HL-60/S4 (cell line): ENCODE data around the gene FRMD4A.
"Not testable (repeated sequence)": the region's sequence is repeated elsewhere in the genome, so short reads cannot be mapped to it uniquely, and the experiment has no call there.

Experiments
- in situ Hi-C: fragments of 300-500 bp; cut with MboI; formaldehyde crosslinking; loops from 2 replicates; pipeline ENCODE4 v1.14.3; 2022; ENCODE audit warnings: low sequenced_read_pairs

Gene FRMD4A

DNA sequence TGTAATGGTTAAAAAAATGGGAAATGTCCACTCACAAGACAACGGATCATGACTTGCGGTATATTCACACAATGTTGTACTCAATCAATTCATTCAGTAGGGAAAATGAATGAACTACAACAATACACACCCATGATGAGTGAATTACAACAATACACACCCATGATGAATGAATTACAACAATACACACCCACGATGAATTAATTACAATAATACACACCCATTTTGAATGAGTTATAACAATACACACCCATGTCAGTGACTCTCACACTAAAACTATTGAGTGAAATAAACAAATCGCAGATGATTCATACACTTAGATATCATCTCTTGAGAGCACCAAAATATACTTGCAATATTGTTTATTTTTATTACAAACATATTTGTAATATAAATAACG is 174.6 kb downstream of the FRMD4A start:
- in situ Hi-C loops = no loop called here

DNA sequence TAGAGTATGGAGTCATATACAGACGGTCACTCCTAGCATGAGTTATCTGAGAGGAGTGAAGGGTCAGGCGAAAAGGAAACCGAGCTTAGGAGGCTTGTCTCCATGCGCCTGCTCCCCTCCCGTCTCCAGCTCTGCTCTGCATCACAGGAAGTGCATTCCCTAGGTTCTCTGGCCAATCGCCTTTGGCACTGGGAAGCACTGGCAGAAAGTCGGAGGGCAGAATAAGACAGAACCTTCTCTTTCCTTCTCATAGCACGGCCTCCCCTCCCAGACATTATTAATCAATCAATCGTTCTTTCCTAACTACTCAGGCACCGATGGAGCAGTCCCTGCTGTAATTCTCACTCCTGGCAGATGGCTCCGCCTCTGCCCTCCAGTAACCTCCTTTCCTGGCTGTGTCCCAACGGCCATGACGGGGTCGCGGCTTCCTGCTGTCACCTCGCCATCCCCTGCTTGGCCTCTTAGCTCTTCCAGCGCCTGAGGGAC is 177.1 kb downstream of the FRMD4A start:
- in situ Hi-C loops = no loop called here

DNA sequence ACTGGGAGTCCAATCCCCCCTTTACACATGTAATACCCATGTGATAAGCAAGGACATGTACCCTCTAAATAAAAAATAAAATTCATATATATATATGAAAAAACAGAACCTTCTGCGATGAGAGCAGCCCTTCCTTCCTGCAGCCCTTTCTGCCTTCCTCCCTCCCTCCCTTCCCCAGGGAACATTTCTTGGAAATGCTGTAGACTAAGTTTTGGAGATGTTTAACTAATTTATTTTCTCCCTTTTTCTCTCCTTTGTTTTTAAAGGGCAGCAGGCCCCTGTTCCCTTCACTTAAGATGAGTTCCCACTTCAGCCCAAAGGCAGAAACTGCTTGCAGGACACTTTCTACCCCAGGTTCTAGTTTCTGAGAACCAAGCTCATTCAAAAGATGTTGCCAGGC is 179.2 kb downstream of the FRMD4A start:
- in situ Hi-C loops = no loop called here

DNA sequence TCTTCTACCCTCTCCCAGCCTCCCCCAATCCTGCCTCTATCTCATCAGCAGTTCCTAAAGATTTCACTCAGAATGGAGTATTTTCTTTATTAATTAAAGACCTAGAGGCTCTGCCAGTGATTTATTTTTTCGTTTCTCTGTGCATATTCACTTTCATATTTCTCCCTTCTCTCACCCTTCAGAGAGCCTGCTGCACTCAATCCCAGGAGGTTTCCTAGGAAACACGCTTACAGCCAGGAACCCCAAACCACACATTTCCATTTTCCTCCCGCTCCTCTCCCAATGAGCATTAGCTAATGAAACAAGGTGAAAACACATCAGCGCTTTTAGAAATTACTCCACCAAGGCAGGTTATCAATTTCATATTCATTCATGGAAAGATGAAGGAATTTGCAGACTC is 180.2 kb downstream of the FRMD4A start:
- in situ Hi-C loops = no loop called here

DNA sequence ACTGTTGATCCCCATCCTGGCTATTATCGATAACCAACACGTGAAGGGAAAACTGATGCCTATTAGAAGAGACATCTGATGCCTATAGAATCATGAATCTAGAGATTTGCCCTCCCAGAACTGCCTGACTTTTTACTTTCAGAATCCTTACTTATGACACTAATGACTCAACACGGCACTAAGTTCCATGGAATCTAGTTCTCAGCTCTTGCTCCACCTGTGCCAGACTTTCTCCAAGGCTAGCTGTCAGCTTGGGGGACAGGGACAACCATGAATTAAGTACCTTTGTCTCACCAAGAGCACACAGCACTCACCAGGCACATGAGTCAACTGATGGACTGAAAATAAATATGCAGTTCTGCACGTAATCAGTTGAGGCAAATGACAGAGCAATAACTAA is 184.2 kb downstream of the FRMD4A start:
- in situ Hi-C loops = no loop called here

DNA sequence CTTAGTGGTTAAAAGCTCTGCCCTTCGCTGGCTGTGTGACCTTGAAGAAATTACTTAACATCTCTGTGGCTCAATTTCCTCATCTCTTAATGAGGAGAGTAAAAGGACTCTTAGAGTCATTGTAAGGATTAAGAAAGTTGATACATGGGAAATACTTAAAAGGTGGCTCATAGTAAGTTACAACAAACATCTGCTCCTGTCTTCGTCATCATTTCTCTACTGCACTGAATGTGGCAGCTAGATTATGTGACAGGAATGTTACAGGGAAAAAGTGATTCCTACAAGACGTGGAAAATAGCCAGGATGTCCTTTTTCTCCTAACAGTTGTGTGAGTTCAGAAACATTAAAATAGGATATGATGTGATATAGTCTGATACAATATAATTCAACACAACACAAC is 184.7 kb downstream of the FRMD4A start:
- in situ Hi-C loops = no loop called here

DNA sequence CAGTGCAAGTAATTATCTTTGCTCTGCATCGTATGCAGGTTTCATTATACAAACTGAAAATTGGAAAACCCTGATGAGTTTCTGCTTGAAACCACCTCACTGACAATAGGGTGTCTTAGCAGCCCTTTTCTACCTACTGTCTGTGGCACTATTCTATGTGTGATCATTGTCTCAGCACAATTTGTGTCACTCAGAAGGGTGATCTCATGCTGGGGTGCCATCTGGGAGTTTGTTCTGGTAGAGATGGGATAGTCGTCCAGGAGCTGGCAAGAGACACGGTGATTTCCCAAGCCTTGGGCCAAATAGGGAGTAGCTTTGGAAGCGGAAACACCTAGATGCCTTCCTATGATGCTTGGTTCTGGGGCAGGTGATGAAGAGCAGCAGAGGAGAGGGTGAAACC is 186.3 kb downstream of the FRMD4A start:
- in situ Hi-C loops = no loop called here

DNA sequence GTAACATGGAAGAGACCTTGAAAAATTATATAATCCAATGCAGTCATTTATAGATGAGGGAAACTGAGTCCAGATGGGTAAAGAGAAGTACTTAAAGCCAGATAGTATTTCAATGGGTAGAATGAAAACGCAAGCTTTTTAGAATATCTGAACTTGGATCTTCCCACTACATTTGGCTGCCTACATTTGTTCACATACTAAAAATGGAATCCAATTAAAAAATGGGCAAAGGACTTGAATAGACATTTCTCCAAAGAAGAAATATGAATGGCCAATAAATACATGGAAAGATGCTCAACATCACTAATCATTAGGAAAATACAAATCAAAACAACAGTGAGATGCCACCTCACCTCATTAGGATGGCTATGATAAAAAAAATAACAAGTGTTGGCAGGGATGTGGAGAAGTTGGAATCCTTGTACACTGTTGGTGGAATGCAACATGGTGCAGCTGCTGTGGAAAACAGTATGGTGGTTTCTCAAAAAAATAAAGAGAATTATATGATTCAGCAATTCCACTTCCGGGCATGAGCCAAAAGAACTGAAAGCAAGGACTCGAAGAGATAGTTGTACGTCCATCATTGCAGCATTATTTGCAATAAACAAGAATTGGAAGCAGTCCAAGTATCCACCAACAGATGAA is 188.0 kb downstream of the FRMD4A start:
- in situ Hi-C loops = no loop called here

DNA sequence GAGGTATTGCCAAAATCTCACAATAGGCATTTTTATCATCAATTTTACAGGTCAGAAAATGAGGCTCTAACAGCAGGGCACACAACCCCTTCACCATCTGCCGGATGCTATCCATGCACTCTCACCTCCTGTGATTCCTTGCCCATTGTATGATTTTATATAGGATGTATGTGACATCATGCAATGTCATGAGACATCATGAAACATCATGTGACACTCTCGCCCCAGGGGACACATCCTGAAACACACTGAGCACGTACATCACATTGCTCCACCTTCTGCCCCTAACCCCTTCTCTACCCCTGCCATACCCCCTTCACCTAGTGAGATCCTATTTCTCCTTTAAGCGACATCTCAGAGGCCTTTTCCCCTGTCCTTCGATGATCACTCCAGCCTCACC is 189.4 kb downstream of the FRMD4A start:
- in situ Hi-C loops = no loop called here

DNA sequence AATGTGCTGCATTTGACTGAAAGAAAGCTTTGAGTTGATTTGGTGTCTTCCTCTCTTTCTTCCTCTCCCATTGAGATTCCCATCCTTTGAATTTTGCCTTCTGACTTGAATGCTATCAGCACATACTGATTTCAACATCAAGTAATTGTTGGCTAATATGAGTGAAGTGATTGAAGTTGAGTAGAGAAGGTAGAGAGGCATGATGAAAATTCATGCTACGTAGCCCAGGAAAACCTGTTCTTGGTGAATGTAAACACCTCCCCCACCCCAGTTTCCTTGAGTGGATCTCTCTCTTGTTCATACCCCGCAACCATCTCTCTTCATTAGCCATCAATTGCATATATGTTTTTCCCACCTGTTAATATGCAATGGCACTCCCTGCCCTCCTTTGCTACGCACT is 193.3 kb downstream of the FRMD4A start:
- in situ Hi-C loops = no loop called here

DNA sequence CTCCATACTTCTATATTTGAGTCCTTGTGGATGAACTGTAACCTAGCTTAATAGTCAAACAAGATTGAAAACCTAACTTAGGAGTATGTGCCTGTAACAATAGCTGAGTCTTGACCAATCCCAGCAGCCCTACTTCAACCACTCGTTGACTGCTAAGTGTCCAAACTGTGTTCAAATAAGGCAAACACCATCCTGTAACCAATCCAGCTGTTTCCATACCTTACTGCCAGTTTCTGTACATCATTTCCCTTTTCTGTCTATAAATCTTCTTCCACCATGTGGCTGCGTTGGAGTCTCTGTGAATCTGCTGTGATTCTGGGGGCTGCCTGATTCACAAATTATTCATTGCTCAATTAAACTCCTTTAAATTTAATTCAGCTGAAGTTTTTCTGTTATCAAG is 195.5 kb downstream of the FRMD4A start:
- in situ Hi-C loops = not testable (repeated sequence)

DNA sequence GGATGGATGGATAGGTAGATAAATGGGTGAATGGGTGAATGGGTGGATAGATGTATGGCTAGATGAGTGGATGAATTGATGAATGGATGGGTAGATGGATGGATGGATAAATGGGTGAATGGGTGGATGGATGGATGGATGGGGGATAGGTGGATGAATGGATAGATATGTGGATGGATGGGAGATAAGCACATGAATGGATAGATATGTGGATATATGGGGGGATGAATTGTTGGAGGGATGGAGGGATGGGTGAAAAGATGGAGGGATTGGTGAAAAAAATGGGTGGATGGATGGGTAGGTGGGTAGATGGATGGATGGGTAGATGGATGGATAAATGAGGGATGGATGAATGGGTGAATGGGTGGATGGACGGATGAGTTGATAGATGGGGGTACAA is 196.4 kb downstream of the FRMD4A start:
- in situ Hi-C loops = no loop called here

DNA sequence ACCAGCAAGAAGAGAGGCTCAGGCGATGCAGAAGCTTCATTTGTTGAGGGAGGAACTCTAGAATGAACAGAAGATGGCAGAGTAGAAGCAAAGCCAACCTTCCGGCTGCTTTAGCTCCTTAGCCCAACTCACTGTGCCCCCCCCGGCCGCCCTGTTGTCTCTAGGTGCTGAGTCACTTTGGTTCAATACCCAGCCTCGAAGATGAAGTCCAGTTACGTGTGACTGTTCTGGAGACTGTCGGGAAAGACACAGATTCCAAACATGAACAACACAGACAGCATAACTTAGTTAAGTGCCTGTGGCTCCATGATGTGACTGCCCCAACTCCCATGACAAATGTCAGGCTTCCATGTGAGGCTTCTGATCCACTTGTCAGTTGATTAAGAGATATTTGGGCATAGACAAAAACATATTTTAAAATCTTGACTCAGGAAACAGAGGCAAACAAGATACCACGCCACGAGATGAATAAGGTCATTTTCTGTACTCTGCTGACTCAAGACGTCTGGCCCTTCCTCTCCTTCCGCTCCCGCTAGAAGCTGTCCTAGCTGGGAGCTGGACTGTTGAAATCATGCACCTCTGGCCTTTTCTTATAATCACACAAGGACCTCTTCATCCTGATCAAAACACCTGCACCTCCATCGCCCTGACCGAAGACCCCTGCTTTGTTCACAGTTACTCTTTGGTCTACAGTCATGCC is 199.3 kb downstream of the FRMD4A start:
- in situ Hi-C loops = no loop called here

DNA sequence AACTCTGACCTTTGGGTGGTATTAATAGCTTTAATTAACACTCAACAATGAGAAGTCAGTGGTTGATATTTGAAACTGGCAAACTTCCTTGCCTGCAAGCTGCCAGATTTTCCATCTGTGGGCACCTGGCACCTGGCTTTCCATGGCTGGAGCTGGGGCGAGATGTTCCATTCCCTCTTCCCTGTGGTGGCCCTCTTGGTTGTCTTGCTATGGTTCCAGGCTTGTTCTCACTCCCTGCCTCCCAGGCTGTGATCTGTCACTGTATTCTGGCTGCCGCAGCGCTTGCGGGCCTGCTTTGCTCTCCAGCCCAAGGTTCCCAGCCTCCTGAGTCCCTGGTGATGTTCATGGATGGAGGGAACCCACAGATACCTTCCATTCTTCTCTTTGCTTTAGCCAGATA is 201.0 kb downstream of the FRMD4A start:
- in situ Hi-C loops = no loop called here

DNA sequence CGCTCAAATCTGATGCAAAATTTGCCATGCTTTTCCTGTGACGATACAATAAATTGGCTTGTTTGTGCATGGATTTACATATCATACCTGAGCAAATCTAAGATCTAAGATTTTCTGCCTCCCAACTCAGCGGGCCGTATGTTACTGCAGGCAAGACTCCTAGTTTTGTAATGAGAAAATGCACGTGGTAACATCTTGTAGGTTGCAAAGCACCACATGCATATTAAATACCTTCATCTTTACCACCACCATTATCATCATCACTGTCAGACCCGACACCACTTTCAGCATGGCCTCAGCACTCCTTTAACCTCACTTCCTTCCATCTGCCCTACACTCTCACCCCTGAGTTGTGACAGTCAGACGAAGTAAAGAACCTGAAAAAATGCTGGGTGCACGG is 202.2 kb downstream of the FRMD4A start:
- in situ Hi-C loops = no loop called here

DNA sequence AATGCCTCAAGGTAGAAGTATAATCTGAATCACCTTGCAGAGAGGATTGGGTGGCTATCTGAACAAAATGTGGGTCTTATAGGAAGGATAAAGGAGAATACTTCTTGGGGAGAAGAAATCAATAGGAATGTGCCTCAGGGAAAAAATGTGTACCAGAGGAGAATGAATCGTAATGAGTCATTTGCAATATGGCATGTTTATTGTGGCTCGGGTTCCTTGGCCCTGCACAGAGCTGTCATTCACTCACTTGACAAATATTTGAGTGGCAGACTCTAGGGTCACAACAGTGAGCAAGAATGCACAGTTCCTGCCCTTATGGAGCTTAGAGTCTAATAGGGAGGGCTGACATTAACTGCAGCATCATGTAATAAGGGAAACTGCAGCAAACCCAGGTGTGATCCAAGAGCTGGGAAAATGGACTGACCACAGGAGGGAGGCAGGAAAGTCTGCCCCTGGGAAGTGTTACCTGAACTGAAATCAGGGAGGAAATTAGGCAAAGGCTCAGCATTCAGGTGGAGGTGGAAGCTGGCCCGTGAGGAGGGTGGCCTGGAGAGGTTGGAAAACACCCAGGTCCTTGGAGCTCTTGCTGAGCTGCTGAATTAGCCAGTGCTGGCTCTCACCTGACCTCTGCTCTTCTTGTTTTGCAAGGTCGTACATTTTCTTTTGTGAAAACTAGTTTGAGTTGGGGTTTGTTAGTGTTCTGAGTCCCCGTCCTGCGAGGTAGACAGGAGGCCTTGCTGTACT is 203.9 kb downstream of the FRMD4A start:
- in situ Hi-C loops = no loop called here

DNA sequence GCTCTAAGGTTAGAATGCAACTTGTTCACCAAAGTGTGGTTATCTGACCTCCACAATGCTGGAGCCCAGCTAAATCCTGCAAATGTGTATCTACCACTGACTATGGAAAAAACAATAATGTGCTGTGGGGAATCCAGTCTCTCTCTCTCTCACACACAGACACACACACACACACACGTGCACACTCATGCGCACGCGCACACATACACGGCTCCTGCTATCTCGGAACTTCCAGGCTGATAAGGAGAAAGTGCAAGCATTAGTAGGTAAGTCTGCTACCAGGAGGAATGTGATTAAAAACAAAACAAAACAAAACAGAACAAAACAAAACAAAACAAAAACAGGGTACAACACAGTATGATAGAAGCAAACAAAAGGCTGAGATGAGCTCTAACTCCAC is 205.2 kb downstream of the FRMD4A start:
- in situ Hi-C loops = no loop called here

DNA sequence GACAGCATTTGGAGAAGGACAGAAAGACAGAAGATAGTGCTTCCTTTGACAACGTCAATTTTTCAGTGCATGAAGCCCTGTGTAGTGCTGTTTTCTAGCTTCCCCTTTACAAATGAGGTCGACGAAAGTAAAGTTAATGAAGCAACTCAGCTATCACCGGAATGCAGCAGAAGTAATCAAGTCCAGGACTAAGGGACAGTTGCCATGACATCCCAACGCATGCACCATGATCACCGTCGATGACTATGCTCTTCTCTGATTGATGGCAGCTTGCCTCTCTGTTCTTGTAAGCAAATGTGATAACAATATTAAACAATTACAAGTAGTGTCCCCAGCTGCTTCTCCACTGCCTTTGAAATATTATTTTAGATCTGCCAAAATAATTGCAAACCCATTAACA is 205.8 kb downstream of the FRMD4A start:
- in situ Hi-C loops = no loop called here

DNA sequence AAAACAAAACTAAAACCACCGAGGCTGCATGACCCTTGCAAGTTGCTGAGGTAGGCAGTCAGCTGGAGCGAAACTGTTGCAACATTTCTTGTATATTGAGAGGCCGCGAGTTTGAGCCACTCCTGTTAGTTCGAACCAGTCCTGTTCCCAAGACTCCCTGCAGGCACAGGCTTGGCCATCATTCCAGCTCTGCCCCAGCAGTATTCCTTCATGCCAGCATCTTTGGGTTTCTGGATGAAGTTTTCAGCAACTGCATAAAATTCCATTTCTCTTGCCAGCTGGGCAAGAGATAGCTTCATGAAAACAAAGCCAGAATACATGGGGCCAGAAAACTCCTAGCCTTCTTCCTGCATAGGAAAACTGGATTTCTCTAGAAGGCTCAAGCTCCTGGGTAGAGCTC is 207.6 kb downstream of the FRMD4A start:
- in situ Hi-C loops = no loop called here

DNA sequence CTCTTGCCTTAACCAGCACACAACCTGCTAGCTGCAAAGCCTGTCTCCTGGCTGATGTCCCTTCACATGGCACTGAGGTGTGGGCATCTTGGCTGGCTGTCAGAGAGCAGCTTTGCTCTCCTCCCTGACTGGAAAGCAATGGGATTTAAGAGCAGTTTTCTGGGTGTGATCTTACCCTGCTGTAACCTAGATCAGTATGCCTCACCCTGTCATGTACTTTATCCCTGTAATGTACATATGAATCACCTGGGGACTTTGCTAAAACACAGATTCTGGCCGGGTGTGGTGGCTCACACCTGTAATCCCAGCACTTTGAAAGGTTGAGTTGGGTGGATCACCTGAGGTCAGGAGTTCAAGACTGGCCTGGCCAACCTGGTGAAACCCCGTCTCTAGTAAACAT is 209.9 kb downstream of the FRMD4A start:
- in situ Hi-C loops = no loop called here

DNA sequence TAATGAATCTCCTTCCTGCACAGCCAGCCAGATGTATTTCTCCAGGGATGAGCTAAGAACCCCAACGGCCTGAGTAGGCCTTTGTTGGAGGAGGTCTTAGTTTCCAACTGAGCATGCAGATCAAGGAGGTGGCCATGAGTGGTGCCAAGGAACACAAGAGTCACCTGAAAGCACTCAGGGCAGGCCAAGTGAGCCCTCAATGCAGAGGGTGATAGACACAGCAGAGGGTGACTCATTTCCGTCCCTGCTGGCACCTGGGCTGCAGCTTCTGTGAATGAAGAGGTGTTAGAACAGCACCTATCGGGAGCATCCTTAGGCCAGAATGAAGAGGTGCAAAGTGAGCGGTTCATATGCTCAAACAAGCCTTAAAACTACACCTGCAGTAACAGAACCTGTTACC is 211.8 kb downstream of the FRMD4A start:
- in situ Hi-C loops = no loop called here

DNA sequence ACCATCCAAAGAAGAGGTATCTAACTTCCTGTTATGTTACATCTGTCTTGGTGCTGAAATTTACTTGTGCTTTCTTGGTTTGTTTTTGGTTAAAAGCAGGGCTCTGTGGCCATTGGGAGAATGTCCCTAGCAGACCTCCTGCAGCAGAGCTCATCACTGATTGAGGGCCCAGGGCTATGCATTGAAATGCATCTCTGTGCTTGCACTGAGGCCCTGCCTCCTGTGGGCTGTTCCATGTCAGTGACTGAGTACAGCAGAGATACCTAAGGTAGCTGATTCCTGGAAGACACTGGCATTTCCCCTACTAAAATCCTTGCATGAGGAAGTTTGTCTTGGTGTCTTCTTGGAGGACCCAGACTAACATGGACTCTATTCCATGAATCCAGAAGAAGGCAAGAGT is 213.9 kb downstream of the FRMD4A start:
- in situ Hi-C loops = no loop called here
